ENCODE data around the gene DUS4L. TPM values are rescaled to one million over a fixed set of nuclear protein-coding genes. Genes with fewer than 3 reads are reported as not detected.

DUS4L gene
- total RNA-seq, 2 experiments from 2014 or later: 17.4 to 17.9 TPM

- POLR2A ChIA-PET: no interaction called here
- no peaks in the 10 kb centered on the region for H3K4me1 Mint-ChIP-seq (ENCODE audit: low read depth)
- H3K36me3 Mint-ChIP-seq (ENCODE audit: low read depth): peaks cover 15% of the 10 kb centered on the region
- H3K27me3 Mint-ChIP-seq: no peaks in the 10 kb centered on the region
- DNase-seq (no peak), ATAC-seq (no peak)
- CTCF ChIA-PET: no interaction called here
- TF ChIP-seq CTCF (IDR thresholded peaks at IDR 0.05): no peak
- intact Hi-C loops (cut with micrococcal nuclease): no loop called here
- no peak overlapping the region for H3K4me3 Mint-ChIP-seq
- no peaks in the 10 kb centered on the region for H3K9me3 Mint-ChIP-seq
- H3K27ac Mint-ChIP-seq: no peak overlapping the region
These were observed 46.1 kb downstream of the DUS4L start for GRCh38 chr7:107609811-107610261.

GRCh38 chr7:107610323-107610722 lies 46.6 kb downstream of the DUS4L start:
- Mint-ChIP-seq H3K27ac (no peak overlapping the region), H3K27me3 (no peaks in the 10 kb centered on the region), H3K9me3 (no peaks in the 10 kb centered on the region), H3K4me3 (no peak overlapping the region), H3K36me3 (ENCODE audit: low read depth) (peaks cover 16% of the 10 kb centered on the region), H3K4me1 (ENCODE audit: low read depth) (no peaks in the 10 kb centered on the region)
- intact Hi-C loops (cut with micrococcal nuclease): no loop called here
- ChIA-PET POLR2A (no interaction called here), CTCF (no interaction called here)
- no peak for ATAC-seq
- no peak for DNase-seq
- no peak for TF ChIP-seq CTCF (IDR thresholded peaks at IDR 0.05)

- no peaks in the 10 kb centered on the region for H3K27me3 Mint-ChIP-seq
- DNase-seq: no peak
- H3K27ac Mint-ChIP-seq: no peak overlapping the region
- ChIA-PET POLR2A (no interaction called here), CTCF (no interaction called here)
- ATAC-seq: no peak
- H3K4me3 Mint-ChIP-seq: no peak overlapping the region
- intact Hi-C loops (cut with micrococcal nuclease): no loop called here
- H3K9me3 Mint-ChIP-seq: no peaks in the 10 kb centered on the region
- no peaks in the 10 kb centered on the region for H3K4me1 Mint-ChIP-seq (ENCODE audit: low read depth)
- no peak for TF ChIP-seq CTCF (IDR thresholded peaks at IDR 0.05)
- peaks cover 20% of the 10 kb centered on the region for H3K36me3 Mint-ChIP-seq (ENCODE audit: low read depth)
These were observed 49.7 kb downstream of the DUS4L start for GRCh38 chr7:107613439-107613838.

GRCh38 chr7:107613948-107614347 lies 50.2 kb downstream of the DUS4L start:
- ChIA-PET POLR2A (no interaction called here), CTCF (no interaction called here)
- no peak for TF ChIP-seq CTCF (IDR thresholded peaks at IDR 0.05)
- DNase-seq (no peak), ATAC-seq (no peak)
- H3K27ac Mint-ChIP-seq: no peak overlapping the region
- no peaks in the 10 kb centered on the region for H3K4me1 Mint-ChIP-seq (ENCODE audit: low read depth)
- H3K36me3 Mint-ChIP-seq (ENCODE audit: low read depth): peaks cover 18% of the 10 kb centered on the region
- no peak overlapping the region for H3K4me3 Mint-ChIP-seq
- intact Hi-C loops (cut with micrococcal nuclease): no loop called here
- no peaks in the 10 kb centered on the region for H3K27me3 Mint-ChIP-seq
- H3K9me3 Mint-ChIP-seq: no peaks in the 10 kb centered on the region

GRCh38 chr7:107614425-107614824 lies 50.7 kb downstream of the DUS4L start:
- no peaks in the 10 kb centered on the region for H3K9me3 Mint-ChIP-seq
- no peaks in the 10 kb centered on the region for H3K27me3 Mint-ChIP-seq
- POLR2A ChIA-PET: no interaction called here
- no peaks in the 10 kb centered on the region for H3K4me1 Mint-ChIP-seq (ENCODE audit: low read depth)
- H3K4me3 Mint-ChIP-seq: no peak overlapping the region
- ATAC-seq (no peak), DNase-seq (no peak)
- CTCF ChIA-PET: no interaction called here
- H3K36me3 Mint-ChIP-seq (ENCODE audit: low read depth): peaks cover 18% of the 10 kb centered on the region
- no peak for TF ChIP-seq CTCF (IDR thresholded peaks at IDR 0.05)
- H3K27ac Mint-ChIP-seq: no peak overlapping the region
- intact Hi-C loops (cut with micrococcal nuclease): no loop called here

Data from activated CD8-positive, alpha-beta T cell treated with anti-CD3 and anti-CD28 coated beads for 36 hours (primary cell).